Fibroblast of gingiva (primary cell): Measurements from ENCODE around the gene HBB.

Experiments used
- DNase-seq: peaks from one replicate; pipeline ENCODE4 v3.0.0-alpha.2; 2011; ENCODE audit warnings: low read depth

Gene HBB

DNA sequence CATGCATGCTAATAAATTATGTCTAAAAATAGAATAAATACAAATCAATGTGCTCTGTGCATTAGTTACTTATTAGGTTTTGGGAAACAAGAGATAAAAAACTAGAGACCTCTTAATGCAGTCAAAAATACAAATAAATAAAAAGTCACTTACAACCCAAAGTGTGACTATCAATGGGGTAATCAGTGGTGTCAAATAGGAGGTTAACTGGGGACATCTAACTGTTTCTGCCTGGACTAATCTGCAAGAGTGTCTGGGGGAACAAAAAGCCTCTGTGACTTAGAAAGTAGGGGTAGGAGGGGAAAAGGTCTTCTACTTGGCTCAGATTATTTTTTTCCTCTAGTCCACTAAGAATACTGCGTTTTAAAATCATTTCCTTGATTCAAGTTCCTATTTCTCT lies 810 bp upstream of the HBB start:
- DNase-seq, result no peak

- no peak for DNase-seq
Observed at GRCh38 chr11:5225480-5225871, 1.4 kb downstream of the HBB start.

GRCh38 chr11:5224538-5225479 lies 2.1 kb downstream of the HBB start:
- no peak for DNase-seq

GRCh38 chr11:5223686-5224085 lies 3.2 kb downstream of the HBB start:
- no peak for DNase-seq

GRCh38 chr11:5223146-5223545 lies 3.7 kb downstream of the HBB start:
- no peak for DNase-seq

GRCh38 chr11:5210376-5210885 lies 16.4 kb downstream of the HBB start:
- DNase-seq, result no peak

DNA sequence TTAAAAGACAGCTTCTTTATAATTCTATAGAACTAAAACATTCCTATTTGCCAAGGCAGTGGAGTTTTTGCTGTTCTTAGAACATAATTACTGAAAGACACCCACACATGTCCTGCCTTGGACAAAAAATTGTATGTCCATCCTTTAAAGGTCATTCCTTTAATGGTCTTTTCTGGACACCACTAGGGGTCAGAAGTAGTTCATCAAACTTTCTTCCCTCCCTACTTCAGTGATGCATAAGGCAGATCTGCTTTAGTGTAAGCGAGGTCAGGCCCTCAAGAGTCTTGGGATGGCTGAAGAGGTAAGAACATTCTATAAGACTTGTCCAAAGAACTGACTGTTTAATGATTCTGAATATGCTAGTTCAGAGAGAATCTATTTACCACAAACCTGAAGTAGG lies 22.1 kb downstream of the HBB start:
- peak; percentile 68 for DNase-seq

DNA sequence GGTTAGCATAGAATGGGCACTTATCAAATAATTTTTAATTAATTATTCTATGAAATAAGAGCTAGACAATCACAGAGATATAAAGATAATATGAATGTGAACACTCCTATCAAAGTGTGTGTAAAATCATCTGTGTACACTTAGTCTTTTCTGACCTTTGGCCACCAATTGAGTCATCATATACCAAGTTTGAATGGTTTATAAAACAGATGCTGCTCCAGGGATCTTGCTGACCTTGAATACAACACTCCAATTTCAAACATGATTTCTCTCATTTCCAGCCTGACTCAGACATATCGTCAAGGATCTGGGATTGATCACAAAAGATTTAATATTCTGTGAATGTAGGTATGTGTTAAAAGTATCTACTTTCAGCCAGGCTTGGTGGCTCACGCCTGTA lies 23.5 kb downstream of the HBB start:
- DNase-seq, result no peak

- DNase-seq, result no peak
Observed at GRCh38 chr11:5200582-5200981, 26.3 kb downstream of the HBB start, which contains the start of gene OR51V1. TSS of gene OR51V1 (minus strand) at chr11:5200682. CDS start at chr11:5200682, 0 bp downstream.

DNA sequence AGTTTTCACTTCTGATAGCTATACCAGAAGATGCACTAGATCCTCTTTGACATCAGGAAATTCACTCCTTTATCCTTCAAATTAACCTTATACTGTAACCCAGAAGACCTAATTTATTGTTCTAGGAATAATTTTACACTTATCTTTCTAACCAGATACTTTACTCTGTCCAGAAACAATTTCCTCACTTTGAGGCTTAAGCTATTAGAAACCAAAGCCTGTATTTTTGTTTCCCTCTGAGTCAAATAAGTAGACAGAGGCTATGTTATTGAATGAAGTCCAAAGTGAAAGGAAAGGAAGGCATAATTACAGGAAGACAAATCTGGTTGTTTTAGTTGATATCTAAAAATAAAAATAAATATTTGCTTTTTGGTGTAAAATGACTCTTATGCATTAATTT lies 28.6 kb downstream of the HBB start:
- no peak for DNase-seq

- DNase-seq, result peak; percentile 30
Observed at GRCh38 chr11:5197536-5197935, 29.3 kb downstream of the HBB start.

DNA sequence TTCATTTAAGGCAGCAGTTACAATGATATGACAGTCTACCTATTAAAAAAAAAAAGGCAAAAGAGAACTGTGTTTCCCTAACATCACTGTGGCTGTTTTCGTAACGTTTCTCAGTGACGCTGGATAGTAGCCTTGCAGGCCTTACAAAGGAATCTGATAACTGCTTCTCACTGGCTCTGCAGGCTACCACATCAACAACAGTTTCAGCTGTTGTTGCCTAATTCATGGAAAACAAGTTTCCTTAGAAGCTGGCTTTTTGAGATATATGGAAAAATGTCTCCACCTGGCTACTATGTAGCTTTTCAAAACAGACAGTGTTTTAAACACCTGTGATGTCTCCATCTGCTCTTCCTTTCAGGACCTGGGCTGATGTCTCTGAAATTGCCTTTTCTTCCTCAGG lies 30.1 kb downstream of the HBB start:
- DNase-seq, result peak; percentile 46

DNA sequence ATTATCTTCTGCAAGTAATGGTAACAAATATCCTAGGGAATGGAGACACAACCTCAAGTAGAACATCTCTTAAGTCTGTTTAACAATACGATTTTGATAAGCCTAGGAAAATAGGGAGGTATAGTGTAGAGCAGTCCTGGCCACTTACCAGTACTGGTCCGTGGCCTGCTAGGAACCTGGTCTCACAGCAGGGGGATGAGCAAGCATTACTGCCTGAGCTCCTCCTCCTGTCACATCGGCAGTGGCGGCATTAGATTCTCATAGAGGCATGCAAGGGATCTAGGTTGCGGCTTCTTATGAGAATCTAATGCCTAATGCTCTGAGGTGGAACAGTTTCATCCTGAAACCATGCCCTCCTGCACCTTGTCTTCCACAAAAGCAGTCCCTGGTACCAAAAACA lies 30.8 kb downstream of the HBB start:
- DNase-seq, result no peak

DNA sequence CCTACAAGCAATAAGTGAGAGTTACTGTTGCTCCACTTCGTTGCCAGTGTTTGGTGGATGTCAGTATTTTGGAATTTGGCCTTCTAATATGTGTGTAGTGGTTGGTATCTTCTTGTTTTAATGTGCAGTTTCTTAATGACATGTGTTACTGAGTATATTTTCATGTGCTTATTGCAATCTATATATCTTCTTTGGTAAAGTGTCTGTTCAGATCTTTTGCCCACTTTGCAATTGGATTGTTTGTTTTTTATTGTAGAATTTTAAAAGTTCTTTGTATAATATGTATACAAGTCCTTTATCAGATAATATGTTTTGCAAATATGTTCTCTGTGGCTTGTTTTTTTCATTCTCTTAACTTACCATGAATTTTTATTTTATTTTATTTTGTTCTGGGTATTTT lies 34.1 kb downstream of the HBB start:
- no peak for DNase-seq

GRCh38 chr11:5188201-5188600 lies 38.7 kb downstream of the HBB start:
- DNase-seq, result no peak

- DNase-seq, result no peak
Observed at GRCh38 chr11:5178046-5178837, 48.6 kb downstream of the HBB start.
